DMS 273 treated with DMSO at 0.1 percent for 48 hours (cell line): Measurements from ENCODE around the gene ELMO2.

Experiments used
- DNase-seq: peaks from one replicate; lab custom pipeline; 2025; lab: John Stamatoyannopoulos, UW

ELMO2 gene

DNA sequence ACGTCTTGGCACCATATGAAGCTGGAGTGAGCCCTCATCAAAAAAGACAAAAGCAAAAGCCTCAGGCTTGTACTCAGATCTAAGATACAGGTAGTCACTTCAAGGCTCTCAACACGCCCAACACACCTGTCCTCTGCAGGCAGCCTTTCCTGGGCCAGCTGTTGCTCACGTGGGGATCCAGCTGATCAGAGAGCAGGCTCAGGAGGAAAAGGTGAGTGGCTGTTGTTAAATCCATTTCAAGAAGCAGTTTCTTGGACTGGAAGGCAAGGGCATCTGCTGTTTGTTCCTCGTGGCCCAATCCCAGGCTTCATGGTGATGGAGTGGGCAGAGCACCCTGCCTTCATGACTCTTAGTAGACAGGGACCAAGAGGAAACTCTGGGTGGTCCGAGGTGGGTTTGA is 39.6 kb downstream of the ELMO2 start:
- no peak for DNase-seq

DNA sequence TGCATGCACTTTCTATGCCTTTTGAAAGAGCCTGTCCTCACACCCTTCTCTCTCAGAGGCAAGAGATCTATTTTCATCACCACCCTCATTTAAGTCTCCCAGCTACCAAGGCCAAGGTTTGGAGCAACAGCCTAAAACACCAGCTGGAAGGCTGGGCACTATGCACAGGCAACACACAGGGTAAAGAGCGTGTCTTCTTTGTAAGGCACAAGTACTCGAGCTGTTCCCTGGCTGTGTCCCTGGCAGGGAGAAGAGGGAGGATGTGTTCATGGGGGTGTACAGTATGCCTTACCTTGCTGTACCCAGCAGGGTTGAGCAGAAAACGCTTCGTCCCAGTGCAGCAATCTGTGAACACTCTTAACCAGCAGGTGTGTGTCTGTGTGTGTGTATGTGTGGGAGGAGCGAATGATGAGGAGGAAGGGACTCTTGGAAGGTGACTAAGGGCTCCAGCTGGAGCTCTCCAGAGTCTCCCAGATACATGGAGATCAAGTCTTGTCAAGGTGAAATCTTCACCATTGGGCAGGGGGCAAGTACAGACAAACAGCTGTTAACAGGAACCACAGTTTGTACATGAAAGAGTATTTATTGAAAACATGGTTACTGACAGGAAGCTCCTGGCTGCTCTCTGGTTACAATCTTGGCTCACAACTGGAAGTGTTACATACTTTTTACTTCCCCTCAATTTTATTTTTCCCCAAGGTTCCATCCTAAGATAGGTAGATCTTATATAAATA is 40.8 kb downstream of the ELMO2 start:
- no peak for DNase-seq

DNA sequence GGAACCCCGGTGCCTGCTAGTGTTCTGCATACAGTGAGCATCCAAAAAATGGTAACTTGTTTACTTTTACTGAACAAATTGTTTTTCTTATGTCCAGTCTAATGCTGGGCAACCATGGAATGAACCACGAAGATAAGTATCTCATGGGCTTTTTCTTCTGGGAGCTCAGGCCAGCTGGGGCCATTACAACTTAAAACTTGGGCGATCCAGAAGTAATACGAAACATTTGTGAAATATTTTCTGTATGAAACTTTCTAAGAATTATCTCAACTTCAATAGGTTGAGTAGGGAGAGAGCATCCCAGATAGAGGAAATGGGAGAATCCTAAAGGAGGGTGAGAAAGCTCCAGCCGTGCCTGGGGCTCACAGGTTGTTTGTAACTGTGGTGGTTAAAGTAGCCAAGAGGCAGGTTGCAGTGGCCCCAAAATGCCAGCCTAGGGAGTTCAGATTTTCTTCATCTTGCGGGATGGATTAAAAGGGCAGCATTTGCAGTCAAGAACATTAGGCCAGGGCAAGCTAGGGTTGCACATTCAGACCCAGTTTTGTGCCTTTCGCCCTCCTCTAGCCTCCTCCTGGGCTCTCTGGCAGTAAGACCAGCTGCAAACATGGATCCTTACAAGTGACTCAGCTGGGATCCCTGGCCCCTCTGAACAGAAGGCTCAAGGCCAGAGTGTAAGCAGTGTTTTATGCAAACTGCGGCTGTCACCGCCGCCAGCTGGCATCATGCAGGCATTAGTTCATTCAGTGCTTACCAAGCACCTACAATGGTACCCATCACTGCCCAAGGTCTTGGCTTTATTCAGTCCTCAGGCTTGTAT is 41.5 kb downstream of the ELMO2 start:
- peak; percentile 14 for DNase-seq

DNA sequence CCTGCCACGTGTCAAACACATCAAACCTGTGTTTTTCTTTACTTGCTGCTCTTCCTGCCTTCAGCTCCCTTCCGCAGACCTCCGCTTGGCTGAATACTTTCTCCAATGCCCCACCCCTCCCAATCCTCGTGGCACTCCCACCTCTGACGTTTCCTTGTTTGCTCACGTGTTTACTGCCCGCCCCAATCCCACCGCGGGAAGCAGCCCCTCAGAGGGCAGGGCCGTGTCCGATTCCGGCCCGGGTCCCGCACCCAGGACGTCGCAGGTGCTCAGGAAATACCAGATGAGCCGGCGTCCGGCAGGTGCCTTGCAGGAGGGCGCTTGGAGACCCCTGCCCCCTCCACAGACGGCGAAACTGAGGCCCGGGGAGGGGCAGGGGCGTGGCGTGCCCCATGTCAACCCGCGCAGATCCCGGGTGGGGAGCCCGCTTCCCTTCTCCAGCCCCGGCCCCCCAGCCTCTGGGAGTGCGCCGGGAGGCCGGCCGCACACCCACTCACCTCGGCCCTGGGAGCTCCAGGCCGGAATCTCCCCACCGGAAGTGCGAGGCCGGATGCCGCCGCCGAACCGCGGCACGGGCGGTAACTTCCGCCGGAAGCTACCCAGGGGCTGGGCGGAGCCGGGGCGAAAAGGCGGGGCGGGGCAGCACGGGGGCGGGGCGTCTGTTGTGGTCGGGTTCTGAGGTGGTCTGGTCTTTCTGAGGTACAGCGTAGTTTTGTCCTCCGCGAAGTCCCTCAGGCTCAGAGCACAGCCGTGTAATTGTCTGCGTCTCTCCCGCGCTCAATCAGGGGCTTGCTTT is 42.3 kb downstream of the ELMO2 start:
- peak; percentile 64 for DNase-seq

DNA sequence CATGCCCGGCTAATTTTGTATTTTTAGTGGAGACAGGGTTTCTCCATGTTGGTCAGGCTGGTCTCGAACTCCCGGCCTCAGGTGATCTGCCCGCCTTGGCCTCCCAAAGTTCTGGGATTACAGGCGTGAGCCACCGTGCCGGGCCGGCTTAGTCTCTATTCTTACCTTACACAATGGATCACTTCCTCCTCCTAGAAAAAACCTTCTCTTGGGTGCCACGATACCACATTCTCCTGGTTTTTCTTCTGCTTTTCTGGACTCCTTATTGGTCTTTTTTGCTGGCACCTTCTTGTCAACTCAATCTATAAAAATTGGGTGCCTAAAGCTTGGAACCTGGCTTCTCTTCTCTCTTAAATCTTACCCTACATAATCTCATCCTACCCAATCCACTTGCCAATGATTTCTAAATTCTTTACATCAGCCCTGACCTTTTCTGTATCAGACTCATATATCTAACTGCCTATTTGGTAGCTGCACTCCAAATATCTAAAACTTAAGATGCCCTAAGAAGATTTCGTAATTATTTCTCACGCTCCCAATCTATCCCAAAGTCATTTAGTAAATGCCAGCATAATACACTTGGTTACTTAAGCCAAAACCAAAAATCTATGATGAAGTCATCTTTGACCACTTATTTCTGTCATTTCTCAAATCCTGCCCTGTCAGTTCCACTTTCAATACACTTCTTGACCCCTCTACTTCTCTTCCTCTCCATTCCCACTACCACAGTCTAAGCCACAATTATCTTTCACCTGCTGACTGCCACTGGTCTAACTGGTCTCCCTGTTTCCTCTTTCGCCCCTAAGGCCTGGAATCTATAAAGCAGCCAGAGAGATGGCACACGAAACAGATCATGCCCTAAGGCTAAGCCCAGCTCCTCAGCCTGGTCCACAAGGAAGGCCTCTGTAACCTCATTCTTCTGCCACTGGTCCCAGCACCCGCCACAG is 43.2 kb downstream of the ELMO2 start:
- DNase-seq, result no peak

DNA sequence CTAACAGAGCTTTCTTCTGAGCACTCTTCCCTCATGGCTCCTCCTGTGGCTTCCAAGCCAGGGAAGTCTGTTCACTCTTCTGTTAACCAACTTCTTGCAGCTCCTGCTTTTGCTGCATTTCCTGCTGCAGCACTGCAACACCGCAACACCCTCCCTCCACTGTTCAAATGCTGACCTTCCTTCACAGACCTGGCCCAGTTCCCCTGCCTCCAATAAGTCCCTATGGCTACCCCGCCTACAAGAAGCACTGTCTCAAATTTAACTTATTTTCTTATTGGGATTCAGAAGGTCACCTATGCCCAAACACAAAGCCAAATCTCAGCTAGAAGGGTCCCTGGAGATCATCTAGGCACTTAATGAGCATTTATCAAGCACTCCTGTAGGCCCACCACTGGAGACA is 44.6 kb downstream of the ELMO2 start:
- DNase-seq, result no peak

DNA sequence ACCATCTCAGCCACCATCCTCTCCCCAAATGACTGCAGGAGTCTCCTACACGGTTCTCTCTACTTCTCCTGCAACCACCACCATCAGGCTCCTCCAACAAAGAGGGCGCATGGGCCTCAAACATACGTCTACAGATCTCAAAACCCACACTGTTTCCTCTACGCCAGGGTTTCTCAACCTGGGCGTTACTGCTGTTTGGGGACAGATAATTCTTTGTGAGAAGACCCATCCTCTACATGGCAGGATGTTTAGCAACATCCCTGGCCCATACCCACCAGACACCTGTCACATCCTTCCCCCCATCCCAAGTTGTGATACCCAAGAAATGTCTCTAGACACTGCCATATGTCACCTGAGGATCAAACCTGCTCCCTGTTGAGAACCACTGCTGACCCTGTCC is 45.0 kb downstream of the ELMO2 start:
- DNase-seq, result no peak

DNA sequence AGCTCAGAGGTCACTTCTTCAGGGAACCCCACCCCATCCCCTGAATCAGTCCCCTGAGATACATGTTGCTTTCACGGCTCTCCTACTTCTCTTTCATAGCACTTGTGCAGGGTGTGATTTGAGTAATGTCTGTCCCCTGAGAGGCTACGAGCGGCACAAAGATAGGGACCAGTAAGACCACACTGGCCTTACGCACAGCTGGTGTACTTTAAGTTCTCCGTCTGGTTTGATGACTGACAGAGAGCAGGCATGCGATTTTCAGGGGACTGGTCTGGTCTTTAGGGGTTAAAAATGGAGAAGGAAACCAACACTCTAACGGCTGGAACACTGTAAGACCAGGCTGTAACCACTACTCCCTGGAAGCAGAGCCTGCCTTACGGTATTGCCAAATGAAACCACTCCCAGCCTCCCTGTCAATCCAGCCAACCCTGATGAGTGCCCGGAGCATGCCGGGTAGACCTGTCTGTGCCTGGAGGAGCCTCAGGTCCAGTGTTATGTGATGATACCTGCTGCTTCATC is 47.1 kb downstream of the ELMO2 start:
- no peak for DNase-seq

DNA sequence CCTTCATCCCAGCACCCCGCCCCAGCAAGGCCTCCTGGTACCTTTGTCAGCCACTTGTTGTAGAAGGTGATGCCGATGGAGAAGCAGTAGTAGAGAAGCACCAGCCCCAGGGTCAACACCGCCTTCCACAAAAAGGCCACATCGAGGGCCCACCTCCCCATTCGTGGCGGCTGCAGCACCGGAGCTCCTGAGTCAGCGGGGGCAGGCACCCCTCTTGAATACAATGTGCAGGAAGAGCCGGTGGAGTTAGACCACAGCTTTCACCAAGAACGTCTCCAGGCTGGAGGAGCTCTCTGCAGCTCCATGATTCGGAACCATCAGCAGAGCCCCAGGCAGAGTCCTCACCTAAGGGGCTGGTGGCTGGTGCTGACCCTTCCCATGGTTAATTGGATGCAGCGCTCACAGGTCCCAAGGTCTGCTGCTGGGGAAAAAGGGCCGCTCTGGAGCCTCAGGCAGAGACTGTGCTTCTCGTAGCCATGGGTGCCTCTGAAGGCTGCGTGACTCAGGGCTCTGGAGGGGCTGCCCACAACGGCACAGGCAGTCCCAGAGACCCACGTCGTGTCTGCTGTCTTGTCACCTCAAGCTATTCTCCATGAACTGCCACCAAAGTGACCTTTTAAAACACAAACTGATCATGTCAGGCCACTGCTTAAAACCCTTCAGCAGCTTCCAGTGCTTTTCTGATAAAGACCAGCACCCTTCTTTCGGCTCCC is 47.9 kb downstream of the ELMO2 start:
- no peak for DNase-seq

DNA sequence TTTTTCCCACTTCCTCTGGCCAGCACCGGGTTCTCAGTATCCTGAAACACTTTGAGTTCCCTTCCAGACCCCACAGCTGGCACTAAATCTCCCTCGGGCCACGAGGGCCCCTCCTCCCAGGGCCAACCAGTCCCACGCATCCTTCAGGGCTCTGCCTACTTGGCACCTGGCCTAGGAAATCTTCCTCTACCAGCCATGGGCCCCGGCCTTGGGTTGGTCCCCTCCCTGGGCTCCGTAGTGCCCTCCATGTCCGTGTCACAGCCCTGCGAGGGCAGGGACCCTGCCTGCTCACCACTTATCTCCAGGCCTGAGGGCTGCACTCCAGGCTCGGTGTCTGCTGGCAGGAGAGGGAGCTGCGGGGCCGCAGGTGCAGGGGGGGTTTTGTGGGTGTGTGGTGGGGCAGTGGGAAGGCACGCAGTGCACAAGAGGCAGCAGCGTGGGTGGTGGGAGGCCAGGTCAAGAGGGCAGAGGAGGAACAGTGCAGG is 49.3 kb downstream of the ELMO2 start:
- no peak for DNase-seq

DNA sequence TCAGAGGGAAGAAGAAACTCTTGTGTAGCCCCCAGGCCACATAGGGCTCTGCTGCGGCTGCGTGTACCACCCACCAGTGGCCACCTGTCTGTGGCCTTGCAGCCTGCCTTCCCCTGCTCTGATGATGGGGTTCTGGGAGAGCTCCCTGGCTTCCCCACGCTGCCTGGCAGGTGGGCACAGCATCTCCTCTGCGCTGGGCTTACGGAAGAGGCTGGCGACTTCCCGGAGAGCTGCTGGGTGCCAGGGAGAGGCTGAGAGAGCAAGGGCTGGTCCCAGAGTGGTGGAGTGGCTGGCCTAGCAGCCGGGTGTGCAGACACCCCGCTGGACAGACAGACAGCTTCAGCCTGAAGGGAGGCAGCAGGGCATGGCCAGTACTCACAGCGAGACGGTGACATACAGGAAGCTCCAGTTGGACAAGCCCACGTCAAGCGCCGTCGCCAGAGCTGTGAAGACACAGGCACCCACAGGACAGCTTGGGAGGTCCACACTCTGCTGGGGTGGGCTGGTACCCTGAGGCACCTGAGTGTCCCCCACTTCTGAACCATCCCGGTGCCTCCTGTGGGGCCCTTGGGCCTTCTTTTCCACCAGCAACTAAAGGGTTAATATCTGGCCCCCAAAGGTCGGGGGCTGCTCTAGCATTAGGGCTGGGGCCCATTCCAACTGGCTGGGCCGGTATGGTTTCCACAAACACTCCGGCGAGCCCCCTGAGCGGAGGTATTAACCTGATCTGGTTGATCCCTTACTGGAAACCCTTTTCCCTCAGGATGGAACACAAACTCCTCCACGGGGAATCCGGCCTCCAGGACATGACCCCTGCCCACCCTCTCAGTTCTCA is 50.0 kb downstream of the ELMO2 start:
- DNase-seq, result no peak

DNA sequence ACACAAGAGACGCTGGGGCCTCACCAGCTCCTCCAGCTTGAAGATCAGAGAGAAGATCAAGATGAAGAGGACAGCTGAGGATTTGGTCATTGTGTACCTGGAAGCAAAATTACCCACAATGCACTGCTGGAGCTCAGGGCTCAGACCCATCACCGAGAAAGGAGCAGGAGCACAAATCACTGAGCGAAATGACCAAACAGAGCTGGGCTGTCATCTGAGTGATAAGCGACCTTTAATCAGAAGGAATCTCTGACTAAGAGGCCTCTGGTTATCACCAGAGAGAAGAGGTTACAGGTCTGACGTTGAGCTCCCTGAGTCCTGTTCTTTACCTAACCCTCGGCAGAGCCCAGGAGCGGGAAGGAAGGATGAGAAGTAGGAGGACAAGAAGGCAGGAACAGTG is 50.6 kb downstream of the ELMO2 start:
- no peak for DNase-seq

DNA sequence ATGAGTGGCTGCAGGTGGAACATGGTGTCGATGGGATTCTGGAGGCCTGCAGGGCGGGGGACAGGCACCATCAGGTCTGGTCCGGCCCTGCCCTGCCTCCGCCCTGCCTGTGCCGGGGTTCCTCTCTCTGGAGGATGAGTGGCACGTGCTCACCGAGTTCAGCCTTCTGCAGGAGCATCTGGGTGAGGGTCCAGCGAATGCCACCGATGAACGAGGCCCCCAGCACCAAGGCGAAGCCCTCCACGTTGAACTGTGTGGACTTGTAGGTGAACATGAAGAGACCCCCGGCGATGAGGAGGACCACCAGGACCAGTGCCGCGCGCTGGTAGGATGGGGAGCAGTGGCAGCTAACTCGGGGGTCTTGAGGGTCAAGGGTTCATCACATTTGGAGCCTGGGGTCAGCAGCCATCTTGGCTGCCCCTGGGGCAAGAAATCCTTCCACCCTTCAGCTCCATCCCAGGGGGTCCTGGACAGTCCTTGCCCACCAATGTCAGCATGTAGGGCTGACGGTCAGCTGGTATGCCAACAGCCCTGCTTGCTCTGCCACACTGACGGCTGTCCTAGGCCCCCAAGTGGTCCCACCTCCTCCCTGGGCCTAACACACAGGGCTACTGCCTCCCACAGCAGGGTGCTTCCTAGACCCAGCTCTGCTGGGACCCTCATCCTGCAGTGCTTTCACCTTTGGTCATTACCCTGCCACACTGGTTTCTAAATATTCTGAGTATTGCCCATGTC is 51.3 kb downstream of the ELMO2 start:
- no peak for DNase-seq

DNA sequence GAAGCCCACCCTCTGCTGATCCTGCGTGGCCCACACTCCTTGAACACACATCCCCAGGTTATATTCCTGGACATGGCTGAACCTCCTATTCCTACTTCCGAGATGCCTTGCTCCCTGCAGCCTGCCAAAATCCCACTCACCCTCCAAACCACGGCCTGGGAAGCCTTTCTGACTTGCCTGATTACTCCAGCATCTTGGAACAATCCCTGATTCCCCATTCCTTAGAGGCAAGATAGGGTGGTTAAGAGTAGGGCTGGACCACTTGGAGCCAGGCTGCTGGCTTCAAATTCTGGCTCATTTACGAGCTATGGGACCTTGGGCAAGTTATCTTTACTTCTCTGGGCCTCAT is 52.2 kb downstream of the ELMO2 start:
- DNase-seq, result no peak

DNA sequence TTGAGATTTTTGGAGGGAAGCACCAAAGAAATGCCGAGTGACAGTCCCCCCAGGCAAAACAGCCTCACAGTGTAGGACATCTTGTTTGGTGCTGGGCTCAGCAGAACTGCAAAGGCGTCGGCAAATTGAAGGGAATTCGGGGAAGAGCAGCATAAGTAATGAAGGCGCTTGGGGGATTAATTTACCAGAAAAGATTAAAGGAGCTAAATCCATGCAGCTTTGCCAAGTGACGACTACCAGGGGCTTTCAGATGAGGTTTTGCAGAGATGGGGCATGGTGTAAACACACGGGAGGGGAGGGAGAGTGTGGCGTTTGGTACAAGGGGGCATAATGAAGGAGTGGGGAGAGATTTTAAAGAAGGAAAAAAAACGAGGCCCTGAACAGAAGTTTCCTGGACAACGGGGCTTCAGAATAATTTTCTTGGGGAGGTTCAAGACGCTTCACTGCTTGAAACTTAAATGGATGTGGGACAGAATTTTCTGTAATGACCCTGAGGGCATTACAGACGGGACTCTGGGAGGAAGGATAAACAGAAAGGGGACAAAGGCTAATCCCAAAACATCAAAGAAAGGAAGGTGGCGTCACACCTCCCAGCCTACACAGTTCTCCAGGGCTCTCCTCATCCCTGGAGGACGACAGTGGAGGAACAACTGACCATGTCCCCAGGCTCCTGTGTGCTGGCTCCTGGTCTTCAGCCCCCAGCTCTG is 52.8 kb downstream of the ELMO2 start:
- DNase-seq, result no peak

DNA sequence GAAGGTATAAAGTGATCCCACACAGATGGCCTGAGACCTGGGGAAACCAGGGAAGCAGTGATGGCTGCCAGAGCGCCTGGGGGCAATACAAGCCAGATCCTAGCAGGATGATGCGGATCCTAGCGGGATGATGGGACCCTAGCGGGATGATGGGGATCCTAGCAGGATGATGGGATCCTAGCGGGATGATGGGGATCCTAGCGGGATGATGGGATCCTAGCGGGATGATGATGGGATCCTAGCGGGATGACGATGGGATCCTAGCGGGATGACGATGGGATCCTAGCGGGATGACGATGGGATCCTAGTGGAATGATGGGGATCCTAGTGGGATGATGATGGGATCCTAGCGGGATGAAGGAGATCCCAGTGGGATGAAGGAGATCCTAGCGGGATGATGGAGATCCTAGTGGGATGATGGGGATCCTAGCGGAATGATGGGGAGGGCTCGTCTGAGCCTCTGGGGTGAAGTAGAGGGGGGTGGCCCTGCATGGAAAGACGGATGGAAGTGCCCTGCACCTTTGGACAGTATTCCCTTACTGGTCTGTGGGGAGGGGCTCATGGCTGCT is 54.0 kb downstream of the ELMO2 start:
- DNase-seq, result no peak

DNA sequence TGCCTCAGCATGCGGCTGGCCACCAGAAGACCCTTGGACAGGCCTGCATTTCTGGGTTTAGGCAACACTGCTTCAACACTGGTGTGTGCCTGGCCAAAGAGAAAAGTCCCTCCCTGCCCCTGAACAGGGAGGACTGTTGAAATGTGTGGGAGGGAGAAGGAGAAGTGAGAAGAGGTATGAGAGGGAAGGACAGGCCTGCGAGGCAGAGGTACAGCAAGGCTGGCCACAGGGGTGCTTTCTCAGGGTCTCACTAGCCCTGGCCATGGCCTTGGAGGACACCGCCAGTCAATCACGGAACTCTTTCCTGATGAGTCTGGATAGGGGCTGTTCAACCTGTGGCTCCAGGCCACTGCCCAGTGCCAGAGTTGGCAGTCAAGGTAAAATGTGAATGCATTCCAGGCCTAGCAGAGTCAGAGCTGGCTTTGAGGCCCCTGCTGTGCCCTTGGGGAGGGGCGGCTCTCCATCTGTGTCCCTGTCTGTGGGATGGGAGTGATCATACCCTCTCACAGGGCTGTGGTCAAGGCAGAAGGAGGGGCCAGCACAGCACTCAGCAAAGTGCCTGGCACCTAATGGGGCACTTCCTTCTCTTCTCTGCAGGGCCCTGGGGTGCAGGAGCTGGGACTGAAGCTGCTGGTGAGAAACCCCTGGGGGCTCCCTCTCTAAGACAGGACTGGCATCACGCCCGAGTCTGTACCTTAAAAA is 54.9 kb downstream of the ELMO2 start:
- no peak for DNase-seq

DNA sequence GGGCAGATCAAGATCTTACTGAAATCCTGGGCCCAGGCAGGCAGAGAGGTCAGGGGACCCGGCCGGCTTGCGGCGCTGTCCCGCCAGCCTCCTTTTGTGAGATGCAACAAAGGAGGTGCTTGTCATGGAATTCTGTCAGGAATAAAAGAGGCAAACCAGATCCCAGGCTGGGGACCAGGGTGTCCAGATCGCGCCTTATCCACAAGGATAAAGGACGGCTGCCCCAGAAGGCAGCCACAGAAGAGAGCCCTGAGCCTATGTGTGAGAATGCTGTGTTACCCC is 55.5 kb downstream of the ELMO2 start:
- DNase-seq, result no peak
